Activated naive CD8-positive, alpha-beta T cell treated with anti-CD3 and anti-CD28 coated beads, Interleukin-2, amount 50 U/mL, for 16 hours (primary cell): ENCODE measurements around the gene FAM3C.

Experiments used
- DNase-seq: peaks from one replicate; pipeline ENCODE4 v3.0.0-alpha.2; 2020; ENCODE audit warnings: low read depth, low spot score

FAM3C gene

GRCh38 chr7:121379930-121380329 lies 16.2 kb downstream of the FAM3C start:
- no peak for DNase-seq

- DNase-seq = no peak
Measured at GRCh38 chr7:121376979-121377378, 19.1 kb downstream of the FAM3C start.

GRCh38 chr7:121373177-121373576 lies 22.9 kb downstream of the FAM3C start:
- no peak for DNase-seq

DNA sequence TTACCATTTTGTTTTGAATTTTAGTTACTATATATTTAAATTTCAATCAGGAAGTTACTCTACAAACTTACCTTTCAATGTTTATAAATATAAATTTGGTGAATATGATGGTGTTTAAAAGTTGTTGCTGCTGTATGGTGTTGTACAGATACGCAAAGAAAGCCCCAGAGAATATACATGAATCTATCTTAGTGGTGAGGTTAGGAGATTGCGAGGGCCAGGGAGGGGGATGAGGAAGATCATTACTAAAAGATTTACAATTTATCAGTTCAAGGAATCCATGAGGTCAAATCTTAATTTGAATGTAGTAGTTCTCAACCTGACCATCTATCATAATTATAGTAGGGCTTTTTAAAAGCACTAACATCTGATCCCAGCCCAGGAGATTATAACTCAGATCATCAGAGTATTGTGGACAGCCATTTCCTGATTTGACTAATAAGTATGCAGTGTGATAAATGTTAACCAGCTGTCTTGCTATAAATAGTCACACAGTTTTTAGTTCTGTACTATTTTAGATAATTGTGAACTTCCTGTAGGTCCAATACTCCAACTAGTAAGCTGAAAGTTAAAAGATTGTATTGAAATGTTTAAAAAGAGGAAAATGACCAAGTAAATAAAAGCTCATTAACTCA lies 23.6 kb downstream of the FAM3C start:
- no peak for DNase-seq

DNA sequence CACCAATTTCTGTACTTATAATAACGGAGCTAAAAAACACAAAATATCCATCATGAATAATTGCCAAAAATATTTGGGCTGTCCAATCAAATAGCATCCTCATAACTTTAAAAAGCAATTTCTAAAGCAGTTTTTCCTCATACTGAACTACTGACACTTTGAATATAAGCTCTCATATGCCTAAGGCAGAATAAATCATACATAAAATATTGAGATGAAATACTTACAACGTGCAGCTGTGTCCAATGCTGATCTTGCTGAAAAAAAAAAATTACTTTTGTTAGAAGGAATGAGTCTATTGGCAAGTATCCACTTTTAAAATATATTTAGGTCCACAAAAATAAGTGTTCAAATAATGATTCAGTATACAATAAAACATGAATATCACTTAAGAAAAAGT lies 24.2 kb downstream of the FAM3C start:
- DNase-seq = no peak

DNA sequence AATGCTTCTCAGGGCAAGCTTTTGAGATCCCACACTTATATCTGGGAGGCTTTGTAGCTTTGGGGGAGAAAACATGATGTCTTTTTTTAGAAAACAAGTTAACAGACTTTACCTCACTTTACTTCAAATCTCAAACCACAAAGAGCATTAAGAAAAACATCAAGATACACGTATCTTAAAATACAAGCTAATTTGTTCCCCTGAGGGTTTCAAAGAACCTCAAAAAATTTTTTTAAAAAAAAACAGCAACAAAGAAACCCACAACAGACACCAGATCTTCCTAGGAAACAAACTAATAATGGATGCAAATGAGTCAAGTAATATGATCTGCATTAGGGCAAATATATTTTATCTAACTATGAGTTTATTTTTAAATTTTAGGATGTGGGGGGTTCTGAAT lies 24.7 kb downstream of the FAM3C start:
- no peak for DNase-seq

DNA sequence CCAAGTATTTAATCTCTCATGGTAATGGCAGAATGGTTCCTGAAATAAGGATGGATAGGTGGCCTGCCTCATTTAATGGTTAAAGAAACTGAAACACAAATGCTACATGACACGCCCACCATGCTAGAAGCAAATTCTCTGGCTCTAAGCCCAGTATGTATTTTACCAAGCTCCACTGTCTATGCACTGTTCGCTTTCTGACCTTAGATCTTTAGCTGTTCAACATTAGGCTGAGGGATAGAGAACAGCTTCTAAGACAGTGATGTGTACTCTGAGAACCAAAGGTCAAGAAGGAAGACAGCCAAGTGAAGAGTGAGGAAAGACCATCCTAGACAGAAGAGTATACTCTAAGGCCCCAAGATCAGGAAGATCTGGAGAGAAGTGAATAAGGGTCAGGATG lies 26.6 kb downstream of the FAM3C start:
- DNase-seq = no peak

- no peak for DNase-seq
Measured at GRCh38 chr7:121366852-121367431, 29.2 kb downstream of the FAM3C start.

DNA sequence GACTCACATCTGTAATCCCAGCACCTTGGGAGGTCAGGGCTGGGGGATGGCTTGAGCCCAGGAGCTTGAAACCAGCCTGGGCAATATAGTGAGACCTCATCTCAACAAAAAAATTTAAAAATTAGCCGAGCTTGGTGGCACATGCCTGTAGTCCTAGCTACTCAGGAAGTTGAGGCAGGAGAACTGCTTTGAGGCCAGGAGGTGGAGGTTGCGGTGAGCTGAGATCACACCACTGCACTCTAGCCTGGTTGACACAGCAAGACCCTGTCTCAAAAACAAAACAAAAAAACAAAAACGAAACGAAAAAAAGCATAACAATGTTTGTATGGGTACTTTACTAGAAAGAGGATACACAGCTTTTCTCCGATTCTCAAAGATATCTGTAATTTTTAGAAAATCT lies 35.5 kb downstream of the FAM3C start:
- no peak for DNase-seq

- DNase-seq = no peak
Measured at GRCh38 chr7:121355574-121355973, 40.5 kb downstream of the FAM3C start.

- DNase-seq = no peak
Measured at GRCh38 chr7:121352323-121352722, 43.8 kb downstream of the FAM3C start.

DNA sequence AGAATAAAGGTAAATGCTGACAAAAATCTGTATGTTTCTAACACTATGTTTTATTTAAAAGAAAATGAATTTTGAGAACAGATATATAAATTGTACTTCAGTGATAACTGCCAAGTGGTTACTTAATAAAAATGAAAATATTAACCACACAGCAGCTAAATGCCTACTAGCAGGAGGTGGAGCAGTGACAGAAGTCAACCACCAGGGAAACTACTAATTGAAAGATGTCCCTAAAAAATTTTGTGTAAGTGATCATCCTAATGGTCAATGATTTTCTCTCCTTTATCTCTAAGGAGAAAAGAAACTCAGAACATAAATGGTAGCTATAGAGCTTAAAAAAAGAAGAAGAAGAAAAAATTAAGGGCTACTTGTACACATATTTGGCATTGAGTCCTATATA lies 44.4 kb downstream of the FAM3C start:
- no peak for DNase-seq

DNA sequence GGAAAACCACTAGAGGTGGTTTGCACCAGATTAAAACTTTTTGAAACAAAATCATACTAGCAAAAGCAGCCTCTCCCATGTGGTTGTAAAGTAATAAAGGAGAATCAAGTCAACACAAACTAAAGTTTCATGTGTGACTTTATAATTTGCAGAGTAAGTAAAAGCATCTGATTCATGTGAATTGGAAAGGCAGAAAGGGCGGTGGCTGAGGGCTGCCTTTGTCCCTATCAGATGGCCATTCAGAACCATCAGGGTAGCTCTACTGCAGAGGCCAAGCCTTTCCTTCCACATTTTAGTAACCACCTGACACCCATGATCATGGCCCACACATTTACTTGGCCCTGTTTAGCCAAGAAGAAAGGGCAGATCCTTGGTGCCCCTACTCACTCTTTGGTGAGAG lies 51.6 kb downstream of the FAM3C start:
- no peak for DNase-seq

GRCh38 chr7:121344093-121344492 lies 52.0 kb downstream of the FAM3C start:
- DNase-seq = no peak

GRCh38 chr7:121343302-121343701 lies 52.8 kb downstream of the FAM3C start:
- no peak for DNase-seq

DNA sequence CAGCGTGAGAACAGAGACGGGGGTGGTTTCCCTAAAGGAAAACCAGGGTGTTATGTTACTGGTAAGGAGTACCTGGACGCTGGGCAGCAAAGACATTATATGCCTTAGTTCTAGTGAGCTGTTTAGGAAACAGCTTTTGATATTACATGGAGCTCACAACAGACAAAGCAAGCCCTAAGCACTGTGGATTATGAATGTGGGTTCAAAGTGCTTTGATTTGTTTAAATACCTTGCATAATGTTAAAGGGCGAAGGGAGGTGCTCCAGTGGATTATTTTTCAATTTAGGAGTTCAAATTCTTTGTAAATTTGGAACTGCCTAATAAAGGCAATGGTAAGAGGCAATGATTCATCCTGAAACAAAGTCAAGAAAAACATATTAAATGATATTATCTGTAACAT lies 53.5 kb downstream of the FAM3C start:
- no peak for DNase-seq

GRCh38 chr7:121341933-121342332 lies 54.2 kb downstream of the FAM3C start:
- no peak for DNase-seq

GRCh38 chr7:121339082-121339481 lies 57.0 kb downstream of the FAM3C start:
- DNase-seq = no peak

- no peak for DNase-seq
Measured at GRCh38 chr7:121337398-121337797, 58.7 kb downstream of the FAM3C start.

- no peak for DNase-seq
Measured at GRCh38 chr7:121336579-121336978, 59.5 kb downstream of the FAM3C start.

- no peak for DNase-seq
Measured at GRCh38 chr7:121334875-121335648, 61.0 kb downstream of the FAM3C start.

- no peak for DNase-seq
Measured at GRCh38 chr7:121334376-121334775, 61.7 kb downstream of the FAM3C start.

GRCh38 chr7:121331574-121331973 lies 64.5 kb downstream of the FAM3C start:
- no peak for DNase-seq
